Measurements from ENCODE around the gene IGDCC3. TPM values are rescaled to one million over a fixed set of nuclear protein-coding genes. Genes with fewer than 3 reads are reported as not detected.

The IGDCC3 gene
- total RNA-seq, 1 experiment from 2014 or later = 53.5 TPM

DNA sequence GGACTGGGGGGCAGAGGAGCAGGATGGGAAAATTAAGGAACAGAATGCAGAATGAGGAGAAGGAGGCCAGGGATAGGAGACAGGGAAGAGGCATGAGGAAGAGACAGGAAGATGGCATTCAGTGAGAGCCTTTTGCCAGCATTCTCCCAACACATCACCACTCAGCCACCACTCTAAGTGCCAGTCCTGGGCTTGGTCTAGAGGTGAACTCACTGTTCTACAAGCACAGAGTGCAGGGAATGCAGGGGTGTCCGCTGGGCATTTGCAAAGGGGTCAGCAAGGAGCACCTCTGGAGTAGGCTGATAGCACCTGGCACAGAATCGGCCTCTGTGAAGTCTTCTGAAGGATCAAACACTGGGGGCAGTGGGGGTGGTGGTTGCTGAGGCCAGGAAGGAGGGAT is 14.6 kb upstream of the IGDCC3 start:
- ChIA-PET CTCF (interaction anchor here (1.4 kb wide), 1 partner anchor 9 kb away, joined by 11 read pairs; no protein-coding TSS in a partner anchor), POLR2A (no interaction called here)
- peaks cover 32% of the 10 kb centered on the region for H3K27me3 Mint-ChIP-seq (ENCODE audit: low read depth)

More for the DNA sequence above, 14.6 kb upstream of the IGDCC3 start:
- DNase-seq (ENCODE audit: low spot score) (no peak), ATAC-seq (no peak)
- no peaks in the 10 kb centered on the region for H3K9me3 Mint-ChIP-seq
- peaks cover 15% of the 10 kb centered on the region for H3K4me1 Mint-ChIP-seq
- no peak overlapping the region for H3K4me3 Mint-ChIP-seq
- peaks cover 8% of the 10 kb centered on the region for H3K36me3 Mint-ChIP-seq
- H3K27ac Mint-ChIP-seq = no peak overlapping the region
- no peak for TF ChIP-seq SMAD4 (CRISPR knock-in tag; IDR thresholded peaks at IDR 0.05)
- TF ChIP-seq, protein P1, sequence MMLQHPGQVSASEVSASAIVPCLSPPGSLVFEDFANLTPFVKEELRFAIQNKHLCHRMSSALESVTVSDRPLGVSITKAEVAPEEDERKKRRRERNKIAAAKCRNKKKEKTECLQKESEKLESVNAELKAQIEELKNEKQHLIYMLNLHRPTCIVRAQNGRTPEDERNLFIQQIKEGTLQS (CRISPR knock-in tag; conservative IDR thresholded peaks at IDR 0.05) = no peak
- TF ChIP-seq, protein P2, sequence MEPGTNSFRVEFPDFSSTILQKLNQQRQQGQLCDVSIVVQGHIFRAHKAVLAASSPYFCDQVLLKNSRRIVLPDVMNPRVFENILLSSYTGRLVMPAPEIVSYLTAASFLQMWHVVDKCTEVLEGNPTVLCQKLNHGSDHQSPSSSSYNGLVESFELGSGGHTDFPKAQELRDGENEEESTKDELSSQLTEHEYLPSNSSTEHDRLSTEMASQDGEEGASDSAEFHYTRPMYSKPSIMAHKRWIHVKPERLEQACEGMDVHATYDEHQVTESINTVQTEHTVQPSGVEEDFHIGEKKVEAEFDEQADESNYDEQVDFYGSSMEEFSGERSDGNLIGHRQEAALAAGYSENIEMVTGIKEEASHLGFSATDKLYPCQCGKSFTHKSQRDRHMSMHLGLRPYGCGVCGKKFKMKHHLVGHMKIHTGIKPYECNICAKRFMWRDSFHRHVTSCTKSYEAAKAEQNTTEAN (CRISPR knock-in tag; IDR thresholded peaks at IDR 0.05) = no peak
- no peak for TF ChIP-seq TP53 (CRISPR knock-in tag; IDR thresholded peaks at IDR 0.05)
- TF ChIP-seq, protein P3, sequence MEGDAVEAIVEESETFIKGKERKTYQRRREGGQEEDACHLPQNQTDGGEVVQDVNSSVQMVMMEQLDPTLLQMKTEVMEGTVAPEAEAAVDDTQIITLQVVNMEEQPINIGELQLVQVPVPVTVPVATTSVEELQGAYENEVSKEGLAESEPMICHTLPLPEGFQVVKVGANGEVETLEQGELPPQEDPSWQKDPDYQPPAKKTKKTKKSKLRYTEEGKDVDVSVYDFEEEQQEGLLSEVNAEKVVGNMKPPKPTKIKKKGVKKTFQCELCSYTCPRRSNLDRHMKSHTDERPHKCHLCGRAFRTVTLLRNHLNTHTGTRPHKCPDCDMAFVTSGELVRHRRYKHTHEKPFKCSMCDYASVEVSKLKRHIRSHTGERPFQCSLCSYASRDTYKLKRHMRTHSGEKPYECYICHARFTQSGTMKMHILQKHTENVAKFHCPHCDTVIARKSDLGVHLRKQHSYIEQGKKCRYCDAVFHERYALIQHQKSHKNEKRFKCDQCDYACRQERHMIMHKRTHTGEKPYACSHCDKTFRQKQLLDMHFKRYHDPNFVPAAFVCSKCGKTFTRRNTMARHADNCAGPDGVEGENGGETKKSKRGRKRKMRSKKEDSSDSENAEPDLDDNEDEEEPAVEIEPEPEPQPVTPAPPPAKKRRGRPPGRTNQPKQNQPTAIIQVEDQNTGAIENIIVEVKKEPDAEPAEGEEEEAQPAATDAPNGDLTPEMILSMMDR (IDR thresholded peaks at IDR 0.05) = no peak
- no peak for TF ChIP-seq JAZF1 (CRISPR knock-in tag; IDR thresholded peaks at IDR 0.05)
- TF ChIP-seq, protein P4, sequence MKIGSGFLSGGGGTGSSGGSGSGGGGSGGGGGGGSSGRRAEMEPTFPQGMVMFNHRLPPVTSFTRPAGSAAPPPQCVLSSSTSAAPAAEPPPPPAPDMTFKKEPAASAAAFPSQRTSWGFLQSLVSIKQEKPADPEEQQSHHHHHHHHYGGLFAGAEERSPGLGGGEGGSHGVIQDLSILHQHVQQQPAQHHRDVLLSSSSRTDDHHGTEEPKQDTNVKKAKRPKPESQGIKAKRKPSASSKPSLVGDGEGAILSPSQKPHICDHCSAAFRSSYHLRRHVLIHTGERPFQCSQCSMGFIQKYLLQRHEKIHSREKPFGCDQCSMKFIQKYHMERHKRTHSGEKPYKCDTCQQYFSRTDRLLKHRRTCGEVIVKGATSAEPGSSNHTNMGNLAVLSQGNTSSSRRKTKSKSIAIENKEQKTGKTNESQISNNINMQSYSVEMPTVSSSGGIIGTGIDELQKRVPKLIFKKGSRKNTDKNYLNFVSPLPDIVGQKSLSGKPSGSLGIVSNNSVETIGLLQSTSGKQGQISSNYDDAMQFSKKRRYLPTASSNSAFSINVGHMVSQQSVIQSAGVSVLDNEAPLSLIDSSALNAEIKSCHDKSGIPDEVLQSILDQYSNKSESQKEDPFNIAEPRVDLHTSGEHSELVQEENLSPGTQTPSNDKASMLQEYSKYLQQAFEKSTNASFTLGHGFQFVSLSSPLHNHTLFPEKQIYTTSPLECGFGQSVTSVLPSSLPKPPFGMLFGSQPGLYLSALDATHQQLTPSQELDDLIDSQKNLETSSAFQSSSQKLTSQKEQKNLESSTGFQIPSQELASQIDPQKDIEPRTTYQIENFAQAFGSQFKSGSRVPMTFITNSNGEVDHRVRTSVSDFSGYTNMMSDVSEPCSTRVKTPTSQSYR (CRISPR knock-in tag; IDR thresholded peaks at IDR 0.05) = no peak
- TF ChIP-seq, protein P5, sequence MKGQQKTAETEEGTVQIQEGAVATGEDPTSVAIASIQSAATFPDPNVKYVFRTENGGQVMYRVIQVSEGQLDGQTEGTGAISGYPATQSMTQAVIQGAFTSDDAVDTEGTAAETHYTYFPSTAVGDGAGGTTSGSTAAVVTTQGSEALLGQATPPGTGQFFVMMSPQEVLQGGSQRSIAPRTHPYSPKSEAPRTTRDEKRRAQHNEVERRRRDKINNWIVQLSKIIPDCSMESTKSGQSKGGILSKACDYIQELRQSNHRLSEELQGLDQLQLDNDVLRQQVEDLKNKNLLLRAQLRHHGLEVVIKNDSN (CRISPR knock-in tag; IDR thresholded peaks at IDR 0.05) = no peak
- TF ChIP-seq, protein P6, sequence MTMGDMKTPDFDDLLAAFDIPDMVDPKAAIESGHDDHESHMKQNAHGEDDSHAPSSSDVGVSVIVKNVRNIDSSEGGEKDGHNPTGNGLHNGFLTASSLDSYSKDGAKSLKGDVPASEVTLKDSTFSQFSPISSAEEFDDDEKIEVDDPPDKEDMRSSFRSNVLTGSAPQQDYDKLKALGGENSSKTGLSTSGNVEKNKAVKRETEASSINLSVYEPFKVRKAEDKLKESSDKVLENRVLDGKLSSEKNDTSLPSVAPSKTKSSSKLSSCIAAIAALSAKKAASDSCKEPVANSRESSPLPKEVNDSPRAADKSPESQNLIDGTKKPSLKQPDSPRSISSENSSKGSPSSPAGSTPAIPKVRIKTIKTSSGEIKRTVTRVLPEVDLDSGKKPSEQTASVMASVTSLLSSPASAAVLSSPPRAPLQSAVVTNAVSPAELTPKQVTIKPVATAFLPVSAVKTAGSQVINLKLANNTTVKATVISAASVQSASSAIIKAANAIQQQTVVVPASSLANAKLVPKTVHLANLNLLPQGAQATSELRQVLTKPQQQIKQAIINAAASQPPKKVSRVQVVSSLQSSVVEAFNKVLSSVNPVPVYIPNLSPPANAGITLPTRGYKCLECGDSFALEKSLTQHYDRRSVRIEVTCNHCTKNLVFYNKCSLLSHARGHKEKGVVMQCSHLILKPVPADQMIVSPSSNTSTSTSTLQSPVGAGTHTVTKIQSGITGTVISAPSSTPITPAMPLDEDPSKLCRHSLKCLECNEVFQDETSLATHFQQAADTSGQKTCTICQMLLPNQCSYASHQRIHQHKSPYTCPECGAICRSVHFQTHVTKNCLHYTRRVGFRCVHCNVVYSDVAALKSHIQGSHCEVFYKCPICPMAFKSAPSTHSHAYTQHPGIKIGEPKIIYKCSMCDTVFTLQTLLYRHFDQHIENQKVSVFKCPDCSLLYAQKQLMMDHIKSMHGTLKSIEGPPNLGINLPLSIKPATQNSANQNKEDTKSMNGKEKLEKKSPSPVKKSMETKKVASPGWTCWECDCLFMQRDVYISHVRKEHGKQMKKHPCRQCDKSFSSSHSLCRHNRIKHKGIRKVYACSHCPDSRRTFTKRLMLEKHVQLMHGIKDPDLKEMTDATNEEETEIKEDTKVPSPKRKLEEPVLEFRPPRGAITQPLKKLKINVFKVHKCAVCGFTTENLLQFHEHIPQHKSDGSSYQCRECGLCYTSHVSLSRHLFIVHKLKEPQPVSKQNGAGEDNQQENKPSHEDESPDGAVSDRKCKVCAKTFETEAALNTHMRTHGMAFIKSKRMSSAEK (CRISPR knock-in tag; IDR thresholded peaks at IDR 0.05; ENCODE audit: borderline replicate concordance) = no peak
- no peak for TF ChIP-seq ATF1 (CRISPR knock-in tag; IDR thresholded peaks at IDR 0.05)
- TF ChIP-seq, protein P7, sequence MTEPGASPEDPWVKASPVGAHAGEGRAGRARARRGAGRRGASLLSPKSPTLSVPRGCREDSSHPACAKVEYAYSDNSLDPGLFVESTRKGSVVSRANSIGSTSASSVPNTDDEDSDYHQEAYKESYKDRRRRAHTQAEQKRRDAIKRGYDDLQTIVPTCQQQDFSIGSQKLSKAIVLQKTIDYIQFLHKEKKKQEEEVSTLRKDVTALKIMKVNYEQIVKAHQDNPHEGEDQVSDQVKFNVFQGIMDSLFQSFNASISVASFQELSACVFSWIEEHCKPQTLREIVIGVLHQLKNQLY (CRISPR knock-in tag; IDR thresholded peaks at IDR 0.05) = no peak
- TF ChIP-seq, protein P8, sequence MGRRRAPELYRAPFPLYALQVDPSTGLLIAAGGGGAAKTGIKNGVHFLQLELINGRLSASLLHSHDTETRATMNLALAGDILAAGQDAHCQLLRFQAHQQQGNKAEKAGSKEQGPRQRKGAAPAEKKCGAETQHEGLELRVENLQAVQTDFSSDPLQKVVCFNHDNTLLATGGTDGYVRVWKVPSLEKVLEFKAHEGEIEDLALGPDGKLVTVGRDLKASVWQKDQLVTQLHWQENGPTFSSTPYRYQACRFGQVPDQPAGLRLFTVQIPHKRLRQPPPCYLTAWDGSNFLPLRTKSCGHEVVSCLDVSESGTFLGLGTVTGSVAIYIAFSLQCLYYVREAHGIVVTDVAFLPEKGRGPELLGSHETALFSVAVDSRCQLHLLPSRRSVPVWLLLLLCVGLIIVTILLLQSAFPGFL (CRISPR knock-in tag; IDR thresholded peaks at IDR 0.05; ENCODE audit: borderline replicate concordance) = no peak
- TF ChIP-seq ZNF317 (CRISPR knock-in tag; IDR thresholded peaks at IDR 0.05; ENCODE audit: borderline replicate concordance, low read depth) = no peak
- TF ChIP-seq NFYB (CRISPR knock-in tag; conservative IDR thresholded peaks at IDR 0.05; ENCODE audit: low read depth) = no peak
- TF ChIP-seq HMGA2 (CRISPR knock-in tag; IDR thresholded peaks at IDR 0.05) = no peak
- TF ChIP-seq, protein P9, sequence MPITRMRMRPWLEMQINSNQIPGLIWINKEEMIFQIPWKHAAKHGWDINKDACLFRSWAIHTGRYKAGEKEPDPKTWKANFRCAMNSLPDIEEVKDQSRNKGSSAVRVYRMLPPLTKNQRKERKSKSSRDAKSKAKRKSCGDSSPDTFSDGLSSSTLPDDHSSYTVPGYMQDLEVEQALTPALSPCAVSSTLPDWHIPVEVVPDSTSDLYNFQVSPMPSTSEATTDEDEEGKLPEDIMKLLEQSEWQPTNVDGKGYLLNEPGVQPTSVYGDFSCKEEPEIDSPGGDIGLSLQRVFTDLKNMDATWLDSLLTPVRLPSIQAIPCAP (CRISPR knock-in tag; IDR thresholded peaks at IDR 0.05) = no peak
- TF ChIP-seq, protein P10, sequence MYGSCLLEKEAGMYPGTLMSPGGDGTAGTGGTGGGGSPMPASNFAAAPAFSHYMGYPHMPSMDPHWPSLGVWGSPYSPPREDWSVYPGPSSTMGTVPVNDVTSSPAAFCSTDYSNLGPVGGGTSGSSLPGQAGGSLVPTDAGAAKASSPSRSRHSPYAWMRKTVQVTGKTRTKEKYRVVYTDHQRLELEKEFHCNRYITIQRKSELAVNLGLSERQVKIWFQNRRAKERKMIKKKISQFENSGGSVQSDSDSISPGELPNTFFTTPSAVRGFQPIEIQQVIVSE (CRISPR knock-in tag; IDR thresholded peaks at IDR 0.05; ENCODE audit: borderline replicate concordance) = no peak
